SK-N-SH (cell line): ENCODE data around the gene PARN. TPM values are rescaled to one million over a fixed set of nuclear protein-coding genes. Genes with fewer than 3 reads are reported as not detected.

ENCODE experiments used
- CTCF ChIA-PET: fragments of 300-600, 350-600 bp; formaldehyde crosslinking; extraction: SDS; loops from one replicate; lab custom pipeline; 2021; lab: Yijun Ruan, JAX
- POLR2A ChIA-PET: fragments of 350-600 bp; sonication (Branson Sonifier 250); formaldehyde crosslinking; extraction: SDS; loops from one replicate; lab custom pipeline; 2020; ENCODE audit warnings: antibody characterized with exemption, inconsistent platforms; lab: Yijun Ruan, JAX
- DNase-seq: peaks from one replicate; pipeline ENCODE4 v3.0.0; 2012
- H2AFZ ChIP-seq: fragments of 200-600 bp; sonication (generic); 2 replicates; pipeline ENCODE4 v1.8.1; 2016; ENCODE audit warnings: antibody characterized with exemption, mild to moderate bottlenecking, low read depth
- H3F3A ChIP-seq: fragments of 200-600 bp; sonication (generic); replicated peaks from 2 replicates; pipeline ENCODE3; 2016; ENCODE audit warnings: antibody characterized with exemption, mild to moderate bottlenecking; ENCODE audit not compliant: insufficient read depth
- H3K27ac ChIP-seq, 2 experiments: fragments of 200-500 bp in 1 of 2; fragments of 200-600 bp in 1 of 2; sonication (Bioruptor generic) in 1 of 2; sonication (generic), shearing (Covaris generic) in 1 of 2; 2 replicates each; pipeline versions ENCODE4 v1.5.1 to v1.6.1; 2014 to 2016; ENCODE audit warnings: low read depth in 2 of 2, inconsistent platforms in 1 of 2, low read length in 1 of 2, mild to moderate bottlenecking in 1 of 2, mixed read lengths in 1 of 2
- H3K27me3 ChIP-seq: fragments of 200-600 bp; sonication (generic), shearing (Covaris generic); 2 replicates; pipeline ENCODE4 v1.6.1; 2016; ENCODE audit warnings: mixed run types; ENCODE audit not compliant: insufficient read depth
- H3K36me3 ChIP-seq, 2 experiments: fragments of 200-500 bp in 1 of 2; fragments of 200-600 bp in 1 of 2; sonication (Bioruptor generic) in 1 of 2; sonication (generic) in 1 of 2; replicated peaks in 1 of 2; 2 replicates each; pipeline versions ENCODE3 to v1.5.1; 2014 to 2016; ENCODE audit warnings: low read length in 1 of 2, mild to moderate bottlenecking in 1 of 2; ENCODE audit not compliant: insufficient read depth in 2 of 2, control insufficient read depth in 1 of 2
- H3K4me1 ChIP-seq, 2 experiments: fragments of 200-500 bp in 1 of 2; fragments of 200-600 bp in 1 of 2; sonication (Bioruptor generic) in 1 of 2; sonication (generic), shearing (Covaris generic) in 1 of 2; 2 replicates each; pipeline versions ENCODE4 v1.5.1 to v1.6.1; 2014 to 2016; ENCODE audit warnings: low read depth in 1 of 2, low read length in 1 of 2, mixed run types in 1 of 2; ENCODE audit not compliant: insufficient read depth in 2 of 2, control insufficient read depth in 1 of 2
- H3K4me2 ChIP-seq: fragments of 200-600 bp; sonication (generic), shearing (Covaris generic); 2 replicates; pipeline ENCODE4 v1.6.1; 2017; ENCODE audit warnings: mixed run types
- H3K4me3 ChIP-seq, 2 experiments: fragments of 200-500 bp in 1 of 2; fragments of 200-600 bp in 1 of 2; sonication (Bioruptor generic) in 1 of 2; sonication (generic), shearing (Covaris generic) in 1 of 2; 2 replicates each; pipeline versions ENCODE4 v1.5.1 to v1.8.1; 2014 to 2016; ENCODE audit warnings: low read depth in 2 of 2, inconsistent platforms in 1 of 2, low read length in 1 of 2, mild to moderate bottlenecking in 1 of 2, mixed read lengths in 1 of 2, moderate library complexity in 1 of 2
- H3K79me2 ChIP-seq: fragments of 200-600 bp; sonication (generic); 2 replicates; pipeline ENCODE4 v1.8.1; 2017; ENCODE audit warnings: mild to moderate bottlenecking; ENCODE audit not compliant: insufficient read depth
- H3K9ac ChIP-seq: fragments of 200-600 bp; sonication (generic); 2 replicates; pipeline ENCODE4 v1.6.1; 2017; ENCODE audit warnings: mixed run types
- H3K9me2 ChIP-seq: fragments of 200-600 bp; sonication (generic); 2 replicates; pipeline ENCODE4 v1.6.1; 2017; ENCODE audit warnings: mixed run types
- H3K9me3 ChIP-seq: fragments of 200-600 bp; sonication (generic); 2 replicates; pipeline ENCODE4 v1.6.1; 2017; ENCODE audit warnings: mixed run types, mild to moderate bottlenecking, moderate library complexity
- H4K20me1 ChIP-seq: fragments of 200-600 bp; sonication (generic); 2 replicates; pipeline ENCODE4 v1.6.1; 2017; ENCODE audit warnings: mild to moderate bottlenecking, mixed run types; ENCODE audit not compliant: insufficient read depth
- CHD2 ChIP-seq: fragments of 150-350 bp; IDR thresholded peaks from 2 replicates; pipeline ENCODE4 v1.6.1; 2018; ENCODE audit warnings: low read length; ENCODE audit not compliant: partially characterized antibody
- ELF1 ChIP-seq: IDR thresholded peaks from 2 replicates; pipeline ENCODE4 v1.4.0; 2012
- FOSL2 ChIP-seq: IDR thresholded peaks from 2 replicates; pipeline ENCODE4 v1.4.0; 2012; ENCODE audit warnings: low read depth, mild to moderate bottlenecking, moderate library complexity, borderline replicate concordance
- FOXJ3 ChIP-seq: sonication (generic); formaldehyde crosslinking; IDR thresholded peaks from 2 replicates; pipeline ENCODE4 v1.5.1; 2020; ENCODE audit warnings: mild to moderate bottlenecking, missing genetic modification reagents
- FOXM1 ChIP-seq: IDR thresholded peaks from 2 replicates; pipeline ENCODE4 v1.4.0; 2012; ENCODE audit warnings: low read depth, mild to moderate bottlenecking
- JUND ChIP-seq: IDR thresholded peaks from 2 replicates; pipeline ENCODE4 v1.4.0; 2012
- MAX ChIP-seq: IDR thresholded peaks from 2 replicates; pipeline ENCODE4 v1.4.0; 2012; ENCODE audit warnings: low read depth
- MEF2A ChIP-seq: IDR thresholded peaks from 2 replicates; pipeline ENCODE4 v1.4.0; 2012; ENCODE audit warnings: low read depth, borderline replicate concordance
- MXI1 ChIP-seq: IDR thresholded peaks from 2 replicates; pipeline ENCODE4 v1.6.1; 2012; ENCODE audit warnings: mild to moderate bottlenecking, low read depth, low read length, improper control_type of control experiment
- NRF1 ChIP-seq: IDR thresholded peaks from 2 replicates; pipeline ENCODE4 v1.6.1; 2012; ENCODE audit warnings: low read depth, mild to moderate bottlenecking, low read length
- POLR2AphosphoS5 ChIP-seq: IDR thresholded peaks from 2 replicates; pipeline ENCODE4 v1.6.1; 2012; ENCODE audit warnings: low read depth, low read length
- RAD21 ChIP-seq: IDR thresholded peaks from 2 replicates; pipeline ENCODE4 v1.6.1; 2012; ENCODE audit warnings: mild to moderate bottlenecking, low read length
- RCOR1 ChIP-seq: fragments of 150-350 bp; IDR thresholded peaks from 2 replicates; pipeline ENCODE4 v1.6.1; 2017; ENCODE audit warnings: antibody characterized with exemption, low read length
- RXRA ChIP-seq: IDR thresholded peaks from 2 replicates; pipeline ENCODE4 v1.4.0; 2012; ENCODE audit warnings: low read depth, mild to moderate bottlenecking, borderline replicate concordance
- SIN3A ChIP-seq: IDR thresholded peaks from 2 replicates; pipeline ENCODE4 v1.6.1; 2012; ENCODE audit warnings: low read depth, mild to moderate bottlenecking, low read length, moderate library complexity, borderline replicate concordance
- TAF1 ChIP-seq: IDR thresholded peaks from 2 replicates; pipeline ENCODE4 v1.6.1; 2012; ENCODE audit warnings: low read depth, mild to moderate bottlenecking, low read length, moderate library complexity, borderline replicate concordance
- TEAD4 ChIP-seq: IDR thresholded peaks from 2 replicates; pipeline ENCODE4 v1.4.0; 2012; ENCODE audit warnings: mild to moderate bottlenecking, borderline replicate concordance; ENCODE audit not compliant: insufficient read depth
- YY1 ChIP-seq: IDR thresholded peaks from 2 replicates; pipeline ENCODE4 v1.4.0; 2012; ENCODE audit warnings: low read depth, mild to moderate bottlenecking
- WGBS: methylation state at CpG from one replicate; pipeline ENCODE4 v1.1.6; 2017; ENCODE audit warnings: low lambda C conversion rate; 5-methylcytosine and 5-hydroxymethylcytosine counted together
- polyA plus RNA-seq, 3 experiments: library from polyadenylated mRNA; depleted of rRNA; stranded (reverse); fragments of >200 nt; gene quantifications; 2 replicates each; pipeline ENCODE4 v1.2.3, GENCODE V29; 2012
- TF ChIP-seq, protein P1 (sequence below): IDR thresholded peaks from 2 replicates; pipeline ENCODE4; 2012
- TF ChIP-seq, protein P2 (sequence below): fragments of 150-350 bp; IDR thresholded peaks from 2 replicates; pipeline ENCODE4 v1.6.1; 2016; ENCODE audit warnings: mild to moderate bottlenecking, low read depth, low read length
- TF ChIP-seq, protein P3 (sequence below): fragments of 200-600 bp; sonication (generic); IDR thresholded peaks from 2 replicates; pipeline ENCODE4 v1.6.1; 2017; ENCODE audit warnings: antibody characterized with exemption, mild to moderate bottlenecking, moderate library complexity
- TF ChIP-seq, protein P4 (sequence below): IDR thresholded peaks from 2 replicates; pipeline ENCODE4 v1.4.0; 2012; ENCODE audit warnings: low read depth, borderline replicate concordance

Gene PARN
- polyA plus RNA-seq, 1 of the 3 experiments (the other 2 are of a cell fraction) = 20.5 TPM

- Histone ChIP-seq H3K36me3 (no peaks in the 10 kb centered on the region), H3K4me1 (peaks cover 11 to 14% of the 10 kb centered on the region in 2 experiments; a peak in 3 of 4 replicates), H4K20me1 (no peaks in the 10 kb centered on the region), H3K4me3 (no peak overlapping the region), H2AFZ (no peak overlapping the region), H3K27ac (no peak overlapping the region), H3K27me3 (no peaks in the 10 kb centered on the region), H3K9ac (no peak overlapping the region), H3K79me2 (no peaks in the 10 kb centered on the region; the same call in 1 of the 2 replicates), H3F3A (no peaks in the 10 kb centered on the region), H3K9me3 (no peaks in the 10 kb centered on the region), H3K9me2 (no peaks in the 10 kb centered on the region), H3K4me2 (no peak overlapping the region)
- ChIA-PET POLR2A (no interaction called here), CTCF (interaction anchor here (1.1 kb wide), 1 partner anchor 11 kb away, joined by 3 read pairs; no protein-coding TSS in a partner anchor)
- no peak for DNase-seq
- TF ChIP-seq TAF1 (no peak), FOSL2 (no peak), RCOR1 (no peak), ELF1 (no peak), TEAD4 (no peak), RXRA (no peak), POLR2AphosphoS5 (no peak), NRF1 (no peak)
- TF ChIP-seq, protein P1, sequence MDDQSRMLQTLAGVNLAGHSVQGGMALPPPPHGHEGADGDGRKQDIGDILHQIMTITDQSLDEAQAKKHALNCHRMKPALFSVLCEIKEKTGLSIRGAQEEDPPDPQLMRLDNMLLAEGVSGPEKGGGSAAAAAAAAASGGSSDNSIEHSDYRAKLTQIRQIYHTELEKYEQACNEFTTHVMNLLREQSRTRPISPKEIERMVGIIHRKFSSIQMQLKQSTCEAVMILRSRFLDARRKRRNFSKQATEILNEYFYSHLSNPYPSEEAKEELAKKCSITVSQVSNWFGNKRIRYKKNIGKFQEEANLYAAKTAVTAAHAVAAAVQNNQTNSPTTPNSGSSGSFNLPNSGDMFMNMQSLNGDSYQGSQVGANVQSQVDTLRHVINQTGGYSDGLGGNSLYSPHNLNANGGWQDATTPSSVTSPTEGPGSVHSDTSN = no peak
- whole genome bisulfite sequencing = 89% methylated on average over 10 of the region's 11 CpGs
These were observed 138.1 kb downstream of the PARN start for GRCh38 chr16:14491861-14492529.

- H3K9me2 ChIP-seq = no peaks in the 10 kb centered on the region
- H4K20me1 ChIP-seq = no peaks in the 10 kb centered on the region
- no peaks in the 10 kb centered on the region for H3K27me3 ChIP-seq
- no peaks in the 10 kb centered on the region; the same call in 1 of the 2 replicates for H3K79me2 ChIP-seq
- CTCF ChIA-PET = no interaction called here
- H2AFZ ChIP-seq = no peak overlapping the region
- 93% methylated on average over 4 of the region's 4 CpGs for WGBS
- H3K4me3 ChIP-seq = no peak overlapping the region
- POLR2A ChIA-PET = no interaction called here
- H3K4me2 ChIP-seq = no peak overlapping the region
- H3K9me3 ChIP-seq = no peaks in the 10 kb centered on the region
- no peaks in the 10 kb centered on the region for H3K36me3 ChIP-seq
- H3F3A ChIP-seq = no peaks in the 10 kb centered on the region
- no peak for DNase-seq
- H3K27ac ChIP-seq = no peak overlapping the region
- no peak overlapping the region for H3K9ac ChIP-seq
- peaks cover 21 to 22% of the 10 kb centered on the region in 2 experiments for H3K4me1 ChIP-seq
- TF ChIP-seq, protein P1 = no peak
- TF ChIP-seq, protein P2, sequence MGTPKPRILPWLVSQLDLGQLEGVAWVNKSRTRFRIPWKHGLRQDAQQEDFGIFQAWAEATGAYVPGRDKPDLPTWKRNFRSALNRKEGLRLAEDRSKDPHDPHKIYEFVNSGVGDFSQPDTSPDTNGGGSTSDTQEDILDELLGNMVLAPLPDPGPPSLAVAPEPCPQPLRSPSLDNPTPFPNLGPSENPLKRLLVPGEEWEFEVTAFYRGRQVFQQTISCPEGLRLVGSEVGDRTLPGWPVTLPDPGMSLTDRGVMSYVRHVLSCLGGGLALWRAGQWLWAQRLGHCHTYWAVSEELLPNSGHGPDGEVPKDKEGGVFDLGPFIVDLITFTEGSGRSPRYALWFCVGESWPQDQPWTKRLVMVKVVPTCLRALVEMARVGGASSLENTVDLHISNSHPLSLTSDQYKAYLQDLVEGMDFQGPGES = no peak
- TF ChIP-seq MAX = no peak
- TF ChIP-seq RAD21 = no peak
- TF ChIP-seq CHD2 = no peak
- TF ChIP-seq FOXJ3 (CRISPR knock-in tag) = no peak
- TF ChIP-seq RCOR1 = no peak
- TF ChIP-seq TEAD4 = no peak
- no peak for TF ChIP-seq FOXM1
- TF ChIP-seq, protein P3, sequence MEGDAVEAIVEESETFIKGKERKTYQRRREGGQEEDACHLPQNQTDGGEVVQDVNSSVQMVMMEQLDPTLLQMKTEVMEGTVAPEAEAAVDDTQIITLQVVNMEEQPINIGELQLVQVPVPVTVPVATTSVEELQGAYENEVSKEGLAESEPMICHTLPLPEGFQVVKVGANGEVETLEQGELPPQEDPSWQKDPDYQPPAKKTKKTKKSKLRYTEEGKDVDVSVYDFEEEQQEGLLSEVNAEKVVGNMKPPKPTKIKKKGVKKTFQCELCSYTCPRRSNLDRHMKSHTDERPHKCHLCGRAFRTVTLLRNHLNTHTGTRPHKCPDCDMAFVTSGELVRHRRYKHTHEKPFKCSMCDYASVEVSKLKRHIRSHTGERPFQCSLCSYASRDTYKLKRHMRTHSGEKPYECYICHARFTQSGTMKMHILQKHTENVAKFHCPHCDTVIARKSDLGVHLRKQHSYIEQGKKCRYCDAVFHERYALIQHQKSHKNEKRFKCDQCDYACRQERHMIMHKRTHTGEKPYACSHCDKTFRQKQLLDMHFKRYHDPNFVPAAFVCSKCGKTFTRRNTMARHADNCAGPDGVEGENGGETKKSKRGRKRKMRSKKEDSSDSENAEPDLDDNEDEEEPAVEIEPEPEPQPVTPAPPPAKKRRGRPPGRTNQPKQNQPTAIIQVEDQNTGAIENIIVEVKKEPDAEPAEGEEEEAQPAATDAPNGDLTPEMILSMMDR = no peak
- TF ChIP-seq, protein P4, sequence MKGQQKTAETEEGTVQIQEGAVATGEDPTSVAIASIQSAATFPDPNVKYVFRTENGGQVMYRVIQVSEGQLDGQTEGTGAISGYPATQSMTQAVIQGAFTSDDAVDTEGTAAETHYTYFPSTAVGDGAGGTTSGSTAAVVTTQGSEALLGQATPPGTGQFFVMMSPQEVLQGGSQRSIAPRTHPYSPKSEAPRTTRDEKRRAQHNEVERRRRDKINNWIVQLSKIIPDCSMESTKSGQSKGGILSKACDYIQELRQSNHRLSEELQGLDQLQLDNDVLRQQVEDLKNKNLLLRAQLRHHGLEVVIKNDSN = no peak
- no peak for TF ChIP-seq FOSL2
- no peak for TF ChIP-seq MXI1
- TF ChIP-seq YY1 = no peak
- TF ChIP-seq SIN3A = no peak
- TF ChIP-seq RXRA = no peak
- no peak for TF ChIP-seq NRF1
- TF ChIP-seq JUND = no peak
- TF ChIP-seq MEF2A = no peak
These were observed 139.8 kb downstream of the PARN start for GRCh38 chr16:14490235-14490634.
